Hepatic stellate cell (primary cell): Measurements from ENCODE around the gene KIF5C.

Source experiments
- DNase-seq: peaks from one replicate; pipeline ENCODE4 v3.0.0; 2011; ENCODE audit warnings: low spot score

Gene KIF5C

GRCh38 chr2:148992448-148992847 lies 117.4 kb downstream of the KIF5C start:
- no peak for DNase-seq

- no peak for DNase-seq
Observed at GRCh38 chr2:148993351-148993750, 118.3 kb downstream of the KIF5C start.

GRCh38 chr2:148994341-148994740 lies 119.3 kb downstream of the KIF5C start:
- no peak for DNase-seq

- DNase-seq: no peak
Observed at GRCh38 chr2:148996805-148997204, 121.8 kb downstream of the KIF5C start.

- DNase-seq: no peak
Observed at GRCh38 chr2:148998165-148998830, 123.3 kb downstream of the KIF5C start.

GRCh38 chr2:148998831-148999200 lies 123.8 kb downstream of the KIF5C start:
- no peak for DNase-seq

- no peak for DNase-seq
Observed at GRCh38 chr2:148999451-148999921, 124.5 kb downstream of the KIF5C start.

- DNase-seq: no peak
Observed at GRCh38 chr2:149000158-149000938, 125.3 kb downstream of the KIF5C start.

GRCh38 chr2:149001496-149001895 lies 126.5 kb downstream of the KIF5C start:
- no peak for DNase-seq

- DNase-seq: no peak
Observed at GRCh38 chr2:149002378-149002890, 127.4 kb downstream of the KIF5C start.

- DNase-seq: no peak
Observed at GRCh38 chr2:149002891-149003740, 128.1 kb downstream of the KIF5C start.

GRCh38 chr2:149004836-149005235 lies 129.8 kb downstream of the KIF5C start:
- DNase-seq: no peak

GRCh38 chr2:149005471-149006077 lies 130.5 kb downstream of the KIF5C start:
- DNase-seq: no peak

- DNase-seq: no peak
Observed at GRCh38 chr2:149006883-149007543, 132.0 kb downstream of the KIF5C start.

GRCh38 chr2:149008381-149008780 lies 133.4 kb downstream of the KIF5C start:
- DNase-seq: no peak

- no peak for DNase-seq
Observed at GRCh38 chr2:149009576-149010461, 134.8 kb downstream of the KIF5C start.

- DNase-seq: no peak
Observed at GRCh38 chr2:149012545-149012944, 137.5 kb downstream of the KIF5C start.

GRCh38 chr2:149015501-149015900 lies 140.5 kb downstream of the KIF5C start:
- DNase-seq: no peak

GRCh38 chr2:149015926-149016563 lies 141.0 kb downstream of the KIF5C start:
- no peak for DNase-seq
